Progenitor cell of endocrine pancreas (in vitro differentiated cells): ENCODE results near the gene GORAB. TPM values are rescaled to one million over a fixed set of nuclear protein-coding genes. Genes with fewer than 3 reads are reported as not detected.

Experiments used
- DNase-seq: peaks from one replicate; pipeline ENCODE4 v3.0.0; 2021; ENCODE audit warnings: low spot score; ENCODE audit not compliant: unreplicated experiment
- H3K27ac Mint-ChIP-seq: 2 replicates; pipeline ENCODE4 v1.8.0; 2021; ENCODE audit warnings: mild to moderate bottlenecking, moderate library complexity, mixed read lengths
- H3K27me3 Mint-ChIP-seq: 2 replicates; pipeline ENCODE4 v1.8.0; 2021; ENCODE audit warnings: mixed read lengths
- H3K36me3 Mint-ChIP-seq: 2 replicates; pipeline ENCODE4 v1.8.0; 2022; ENCODE audit warnings: mixed read lengths; ENCODE audit not compliant: insufficient read depth
- H3K4me1 Mint-ChIP-seq: 2 replicates; pipeline ENCODE4 v1.8.0; 2021; ENCODE audit warnings: low read depth, mixed read lengths
- H3K4me3 Mint-ChIP-seq: 2 replicates; pipeline ENCODE4 v1.8.0; 2021; ENCODE audit warnings: low read depth, mild to moderate bottlenecking, moderate library complexity, mixed read lengths
- H3K9me3 Mint-ChIP-seq: 2 replicates; pipeline ENCODE4 v1.8.0; 2021; ENCODE audit warnings: low read depth, mixed read lengths
- total RNA-seq: library from RNA; stranded (reverse); gene quantifications from 2 replicates; pipeline ENCODE4 v1.2.1, GENCODE V29; 2021
- TF ChIP-seq, protein P1 (sequence below): fragments of 200-600 bp; sonication (generic); IDR thresholded peaks from one replicate; pipeline ENCODE4 v1.5.0; 2021; ENCODE audit warnings: antibody characterized with exemption, mild to moderate bottlenecking; ENCODE audit not compliant: unreplicated experiment

GORAB gene
- total RNA-seq, 1 donor from 2014 or later: 23.1 TPM

- Mint-ChIP-seq H3K36me3 (no peaks in the 10 kb centered on the region), H3K27ac (no peak overlapping the region), H3K9me3 (peaks cover 13% of the 10 kb centered on the region), H3K4me3 (no peak overlapping the region), H3K4me1 (peaks cover 10% of the 10 kb centered on the region), H3K27me3 (peaks cover 18% of the 10 kb centered on the region)
- TF ChIP-seq, protein P1, sequence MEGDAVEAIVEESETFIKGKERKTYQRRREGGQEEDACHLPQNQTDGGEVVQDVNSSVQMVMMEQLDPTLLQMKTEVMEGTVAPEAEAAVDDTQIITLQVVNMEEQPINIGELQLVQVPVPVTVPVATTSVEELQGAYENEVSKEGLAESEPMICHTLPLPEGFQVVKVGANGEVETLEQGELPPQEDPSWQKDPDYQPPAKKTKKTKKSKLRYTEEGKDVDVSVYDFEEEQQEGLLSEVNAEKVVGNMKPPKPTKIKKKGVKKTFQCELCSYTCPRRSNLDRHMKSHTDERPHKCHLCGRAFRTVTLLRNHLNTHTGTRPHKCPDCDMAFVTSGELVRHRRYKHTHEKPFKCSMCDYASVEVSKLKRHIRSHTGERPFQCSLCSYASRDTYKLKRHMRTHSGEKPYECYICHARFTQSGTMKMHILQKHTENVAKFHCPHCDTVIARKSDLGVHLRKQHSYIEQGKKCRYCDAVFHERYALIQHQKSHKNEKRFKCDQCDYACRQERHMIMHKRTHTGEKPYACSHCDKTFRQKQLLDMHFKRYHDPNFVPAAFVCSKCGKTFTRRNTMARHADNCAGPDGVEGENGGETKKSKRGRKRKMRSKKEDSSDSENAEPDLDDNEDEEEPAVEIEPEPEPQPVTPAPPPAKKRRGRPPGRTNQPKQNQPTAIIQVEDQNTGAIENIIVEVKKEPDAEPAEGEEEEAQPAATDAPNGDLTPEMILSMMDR: no peak
- no peak for DNase-seq
Measured at GRCh38 chr1:170596701-170597100, 64.7 kb downstream of the GORAB start.

- TF ChIP-seq, protein P1: no peak
- Mint-ChIP-seq H3K27me3 (peaks cover 3% of the 10 kb centered on the region), H3K27ac (no peak overlapping the region), H3K4me1 (peaks cover 4% of the 10 kb centered on the region), H3K4me3 (no peak overlapping the region), H3K36me3 (no peaks in the 10 kb centered on the region), H3K9me3 (peaks cover 23% of the 10 kb centered on the region)
- DNase-seq: no peak
Measured at GRCh38 chr1:170598618-170599017, 66.7 kb downstream of the GORAB start.

GRCh38 chr1:170599033-170599432 is 67.1 kb downstream of the GORAB start:
- Mint-ChIP-seq H3K9me3 (peaks cover 23% of the 10 kb centered on the region), H3K4me3 (no peak overlapping the region), H3K36me3 (no peaks in the 10 kb centered on the region), H3K27ac (no peak overlapping the region), H3K27me3 (peaks cover 3% of the 10 kb centered on the region), H3K4me1 (peaks cover 4% of the 10 kb centered on the region)
- no peak for DNase-seq
- TF ChIP-seq, protein P1: no peak

DNA sequence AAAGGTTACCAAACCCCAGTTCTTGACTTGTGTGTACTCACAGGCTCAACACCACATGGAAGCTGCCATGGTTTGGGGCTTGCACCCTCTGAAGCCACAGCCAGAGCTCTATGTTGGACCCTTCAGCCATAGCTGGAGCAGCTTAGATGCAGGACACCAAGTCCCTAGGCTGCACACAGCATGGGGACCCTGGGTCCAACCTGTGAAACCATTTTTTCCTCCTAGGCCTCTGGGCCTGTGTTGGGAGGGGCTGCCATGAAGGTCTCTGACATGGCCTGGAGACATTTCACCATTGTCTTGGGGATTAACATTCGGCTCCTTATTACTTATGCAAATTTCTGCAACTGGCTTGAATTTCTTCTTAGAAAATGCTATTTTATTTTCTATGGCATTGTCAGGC is 69.9 kb downstream of the GORAB start:
- H3K9me3 Mint-ChIP-seq: peaks cover 20% of the 10 kb centered on the region
- no peaks in the 10 kb centered on the region for H3K4me1 Mint-ChIP-seq
- no peaks in the 10 kb centered on the region for H3K36me3 Mint-ChIP-seq
- H3K27me3 Mint-ChIP-seq: no peaks in the 10 kb centered on the region
- no peak for DNase-seq
- H3K27ac Mint-ChIP-seq: no peak overlapping the region
- no peak overlapping the region for H3K4me3 Mint-ChIP-seq
- TF ChIP-seq, protein P1: no peak

Other genes with a start within 250 kb of the GORAB start
- 1.5 TPM in 2 replicates for gene PRRX1, start 132.0 kb downstream of the GORAB start, total RNA-seq